Progenitor cell of endocrine pancreas (in vitro differentiated cells): ENCODE data around the gene TLL1. TPM values are rescaled to one million over a fixed set of nuclear protein-coding genes. Genes with fewer than 3 reads are reported as not detected.

Source experiments
- DNase-seq: peaks from one replicate; pipeline ENCODE4 v3.0.0; 2021; ENCODE audit warnings: low spot score; ENCODE audit not compliant: unreplicated experiment
- H3K27ac Mint-ChIP-seq: 2 replicates; pipeline ENCODE4 v1.8.0; 2021; ENCODE audit warnings: mild to moderate bottlenecking, moderate library complexity, mixed read lengths
- H3K27me3 Mint-ChIP-seq: 2 replicates; pipeline ENCODE4 v1.8.0; 2021; ENCODE audit warnings: mixed read lengths
- H3K36me3 Mint-ChIP-seq: 2 replicates; pipeline ENCODE4 v1.8.0; 2022; ENCODE audit warnings: mixed read lengths; ENCODE audit not compliant: insufficient read depth
- H3K4me1 Mint-ChIP-seq: 2 replicates; pipeline ENCODE4 v1.8.0; 2021; ENCODE audit warnings: low read depth, mixed read lengths
- H3K4me3 Mint-ChIP-seq: 2 replicates; pipeline ENCODE4 v1.8.0; 2021; ENCODE audit warnings: low read depth, mild to moderate bottlenecking, moderate library complexity, mixed read lengths
- H3K9me3 Mint-ChIP-seq: 2 replicates; pipeline ENCODE4 v1.8.0; 2021; ENCODE audit warnings: low read depth, mixed read lengths
- CTCF ChIP-seq: fragments of 200-600 bp; sonication (generic); IDR thresholded peaks from one replicate; pipeline ENCODE4 v1.5.0; 2021; ENCODE audit warnings: antibody characterized with exemption, mild to moderate bottlenecking; ENCODE audit not compliant: unreplicated experiment
- total RNA-seq: library from RNA; stranded (reverse); gene quantifications from 2 replicates; pipeline ENCODE4 v1.2.1, GENCODE V29; 2021

Gene TLL1
- total RNA-seq, 1 donor from 2014 or later = not detected

- no peak for TF ChIP-seq CTCF
- Mint-ChIP-seq H3K4me3 (no peak overlapping the region), H3K36me3 (no peaks in the 10 kb centered on the region), H3K9me3 (no peaks in the 10 kb centered on the region), H3K4me1 (no peaks in the 10 kb centered on the region), H3K27ac (no peak overlapping the region), H3K27me3 (no peaks in the 10 kb centered on the region)
- no peak for DNase-seq
Observed at GRCh38 chr4:166143227-166143626, 270.2 kb downstream of the TLL1 start.

DNA sequence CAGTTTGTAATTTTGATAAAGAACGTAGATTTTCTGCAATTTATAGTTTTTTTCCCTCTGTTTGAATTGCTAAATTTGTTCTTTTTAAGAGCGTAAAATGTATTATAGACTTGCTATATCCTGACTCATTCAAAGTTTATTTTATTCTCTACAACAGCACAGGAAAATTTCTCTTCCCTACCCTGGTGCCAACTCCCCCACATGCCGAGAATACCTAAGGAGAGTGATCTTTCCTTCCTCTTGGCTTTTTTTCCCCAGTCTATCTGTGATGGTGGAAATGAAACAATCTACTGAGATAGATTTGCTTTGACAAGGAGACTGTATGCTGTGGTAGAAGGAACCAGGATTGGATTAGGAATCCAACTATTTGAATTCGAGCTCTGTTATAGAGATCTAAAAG lies 271.6 kb downstream of the TLL1 start:
- TF ChIP-seq CTCF = no peak
- Mint-ChIP-seq H3K36me3 (no peaks in the 10 kb centered on the region), H3K4me3 (no peak overlapping the region), H3K27ac (no peak overlapping the region), H3K4me1 (no peaks in the 10 kb centered on the region), H3K27me3 (no peaks in the 10 kb centered on the region), H3K9me3 (peaks cover 5% of the 10 kb centered on the region)
- DNase-seq = no peak

DNA sequence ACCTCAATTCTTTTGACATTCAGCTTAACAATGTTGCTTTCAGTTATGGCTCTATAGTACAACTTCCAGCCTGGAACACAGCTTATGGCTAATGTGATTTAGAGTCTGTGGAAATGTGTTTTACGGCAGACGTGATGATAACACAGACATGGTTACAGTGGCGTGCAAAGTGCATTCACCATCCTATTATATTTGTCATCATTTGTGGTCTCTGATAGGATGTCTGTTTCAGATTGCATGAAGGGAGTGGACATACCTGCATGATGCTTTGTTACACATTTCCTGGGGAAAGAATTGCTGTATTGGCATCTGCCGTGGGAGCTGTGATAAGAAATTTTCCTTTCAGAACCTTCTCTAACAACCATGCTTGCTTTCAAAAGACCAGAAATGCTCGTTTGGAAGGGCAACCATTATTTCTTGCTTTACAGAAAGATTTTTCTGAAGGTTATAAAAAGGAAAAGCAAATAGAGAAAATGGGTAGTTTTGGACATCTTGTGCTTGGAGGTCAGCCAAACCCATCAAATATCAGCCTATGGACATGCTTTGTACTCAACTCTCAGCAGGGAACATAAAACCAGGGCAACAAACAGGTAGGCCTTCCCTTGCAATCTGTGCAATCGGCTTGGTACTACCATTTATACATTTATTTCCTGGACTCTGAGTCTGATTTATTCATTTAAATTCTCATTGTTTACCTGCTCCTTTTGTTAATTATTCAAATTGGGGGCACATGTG lies 273.9 kb downstream of the TLL1 start:
- Mint-ChIP-seq H3K4me3 (no peak overlapping the region), H3K9me3 (peaks cover 5% of the 10 kb centered on the region), H3K36me3 (no peaks in the 10 kb centered on the region), H3K27me3 (no peaks in the 10 kb centered on the region), H3K27ac (no peak overlapping the region), H3K4me1 (no peaks in the 10 kb centered on the region)
- no peak for DNase-seq
- TF ChIP-seq CTCF = no peak
